MCF 10A (cell line): ENCODE data around the gene ETNK1. TPM values are rescaled to one million over a fixed set of nuclear protein-coding genes. Genes with fewer than 3 reads are reported as not detected.
A peak's percentile ranks its signal among the peaks of the same experiment; 100 is the strongest.

Experiments used
- BruUV-seq: library from RNA; stranded (reverse); fragments of 400-500 nt; replicated peaks from 2 replicates; lab custom pipeline; 2021; lab: Mats Ljungman, UMichigan
- CTCF ChIA-PET: fragments of 300-600 bp; sonication (Branson Sonifier 250); formaldehyde crosslinking; extraction: SDS; loops from one replicate; lab custom pipeline; 2021; ENCODE audit warnings: antibody characterized with exemption, inconsistent platforms; lab: Yijun Ruan, JAX
- POLR2A ChIA-PET: fragments of 300-600, 350-650 bp; sonication (Branson Sonifier 250); formaldehyde crosslinking; extraction: SDS; loops from one replicate; lab custom pipeline; 2020; ENCODE audit warnings: antibody characterized with exemption, inconsistent platforms; lab: Yijun Ruan, JAX
- DNase-seq: peaks from one replicate; pipeline ENCODE4 v3.0.0-alpha.2; 2018; ENCODE audit not compliant: unreplicated experiment
- H3K27ac Mint-ChIP-seq: one replicate; pipeline ENCODE4 v1.8.0; 2022; ENCODE audit warnings: mild to moderate bottlenecking, low read depth, mixed read lengths; ENCODE audit not compliant: unreplicated experiment
- H3K27me3 Mint-ChIP-seq: one replicate; pipeline ENCODE4 v1.8.0; 2022; ENCODE audit warnings: mixed read lengths; ENCODE audit not compliant: insufficient read depth, unreplicated experiment
- H3K36me3 Mint-ChIP-seq: one replicate; pipeline ENCODE4 v1.8.0; 2022; ENCODE audit warnings: mild to moderate bottlenecking, moderate library complexity, mixed read lengths; ENCODE audit not compliant: insufficient read depth, unreplicated experiment
- H3K4me1 Mint-ChIP-seq: one replicate; pipeline ENCODE4 v1.8.0; 2022; ENCODE audit warnings: mixed read lengths; ENCODE audit not compliant: insufficient read depth, unreplicated experiment
- H3K4me3 Mint-ChIP-seq: one replicate; pipeline ENCODE4 v1.8.0; 2022; ENCODE audit warnings: mild to moderate bottlenecking, moderate library complexity, mixed read lengths; ENCODE audit not compliant: unreplicated experiment
- H3K9me3 Mint-ChIP-seq: one replicate; pipeline ENCODE4 v1.8.0; 2022; ENCODE audit warnings: mixed read lengths; ENCODE audit not compliant: unreplicated experiment
- CTCF ChIP-seq: fragments of 200-600 bp; IDR thresholded peaks from one replicate; pipeline ENCODE4 v1.8.0; 2022; ENCODE audit warnings: antibody characterized with exemption, mild to moderate bottlenecking; ENCODE audit not compliant: unreplicated experiment
- intact Hi-C: fragments of 100-400 bp; cut with micrococcal nuclease; formaldehyde crosslinking; loops from 2 replicates; pipeline ENCODE4 v1.14.1; 2022
- total RNA-seq: library from RNA; stranded (reverse); gene quantifications from 2 replicates; pipeline ENCODE4 v1.2.3, GENCODE V29; 2022

ETNK1 gene
- total RNA-seq, 1 experiment from 2014 or later: 38.3 TPM

- BruUV-seq: no TSS peak
- no peaks in the 10 kb centered on the region for H3K27me3 Mint-ChIP-seq
- no peak for DNase-seq
- ChIA-PET CTCF (interaction anchor here (0.6 to 1.2 kb wide), 4 partner anchors 9 to 667 kb away, joined by 3 read pairs; no protein-coding TSS in a partner anchor), POLR2A (no interaction called here)
- peaks cover 32% of the 10 kb centered on the region for H3K36me3 Mint-ChIP-seq
- no peaks in the 10 kb centered on the region for H3K4me1 Mint-ChIP-seq
- TF ChIP-seq CTCF: no peak
- intact Hi-C loops: loop anchor here (5.0 kb wide), 1 partner anchor 300 kb away; no protein-coding TSS in a partner anchor
- no peak overlapping the region for H3K4me3 Mint-ChIP-seq
- no peak overlapping the region for H3K27ac Mint-ChIP-seq
- H3K9me3 Mint-ChIP-seq: peaks cover 6% of the 10 kb centered on the region
Measured at GRCh38 chr12:22682663-22683062, 57.7 kb downstream of the ETNK1 start.

GRCh38 chr12:22683131-22683530, 58.2 kb downstream of the ETNK1 start:
- TF ChIP-seq CTCF: no peak
- Mint-ChIP-seq H3K36me3 (peaks cover 27% of the 10 kb centered on the region), H3K4me3 (no peak overlapping the region), H3K4me1 (no peaks in the 10 kb centered on the region), H3K9me3 (peaks cover 2% of the 10 kb centered on the region), H3K27ac (no peak overlapping the region), H3K27me3 (no peaks in the 10 kb centered on the region)
- CTCF ChIA-PET: interaction anchor here (0.6 to 1.2 kb wide), 4 partner anchors 9 to 666 kb away, joined by 3 read pairs; no protein-coding TSS in a partner anchor
- POLR2A ChIA-PET: no interaction called here
- no TSS peak for BruUV-seq
- no peak for DNase-seq
- intact Hi-C loops: loop anchor here (5.0 kb wide), 1 partner anchor 299 kb away; no protein-coding TSS in a partner anchor

GRCh38 chr12:22684140-22685118, 59.5 kb downstream of the ETNK1 start:
- DNase-seq: peak; percentile 42
- CTCF ChIA-PET: interaction anchor here (0.7 to 1.3 kb wide), 8 partner anchors 8 to 1442 kb away, joined by 3 to 8 read pairs (median 4); partner anchors contain the start of gene ETNK1
- Mint-ChIP-seq H3K27me3 (no peaks in the 10 kb centered on the region), H3K4me1 (no peaks in the 10 kb centered on the region), H3K36me3 (peaks cover 14% of the 10 kb centered on the region), H3K9me3 (no peaks in the 10 kb centered on the region), H3K27ac (no peak overlapping the region), H3K4me3 (no peak overlapping the region)
- POLR2A ChIA-PET: no interaction called here
- intact Hi-C loops: loop anchor here (2.0 to 5.0 kb wide), 2 partner anchors 298 to 370 kb away; no protein-coding TSS in a partner anchor
- no TSS peak for BruUV-seq
- TF ChIP-seq CTCF: peak; percentile 53

- BruUV-seq: no TSS peak
- H3K27ac Mint-ChIP-seq: no peak overlapping the region
- H3K4me3 Mint-ChIP-seq: no peak overlapping the region
- DNase-seq: no peak
- no peak for TF ChIP-seq CTCF
- ChIA-PET CTCF (no interaction called here), POLR2A (no interaction called here)
- H3K4me1 Mint-ChIP-seq: no peaks in the 10 kb centered on the region
- intact Hi-C loops: no loop called here
- H3K27me3 Mint-ChIP-seq: no peaks in the 10 kb centered on the region
- peaks cover 10% of the 10 kb centered on the region for H3K36me3 Mint-ChIP-seq
- no peaks in the 10 kb centered on the region for H3K9me3 Mint-ChIP-seq
Measured at GRCh38 chr12:22686193-22686592, 61.2 kb downstream of the ETNK1 start.
